Osteoblast (primary cell): ENCODE results near the gene COL7A1. TPM values are rescaled to one million over a fixed set of nuclear protein-coding genes. Genes with fewer than 3 reads are reported as not detected.
A peak's percentile ranks its signal among the peaks of the same experiment; 100 is the strongest.

ENCODE experiments used
- DNase-seq: peaks from one replicate; pipeline ENCODE4 v3.0.0; 2011; ENCODE audit warnings: low spot score, mixed read lengths; ENCODE audit not compliant: insufficient read length; ENCODE audit errors: missing footprints
- H2AFZ ChIP-seq: 2 replicates; pipeline ENCODE4 v1.6.0; 2011; ENCODE audit warnings: mild to moderate bottlenecking, low read length
- H3K27ac ChIP-seq: 2 replicates; pipeline ENCODE4 v1.5.1; 2011; ENCODE audit warnings: mild to moderate bottlenecking, low read depth, low read length, moderate library complexity
- H3K27me3 ChIP-seq: 2 replicates; pipeline ENCODE4 v1.6.0; 2012; ENCODE audit warnings: mild to moderate bottlenecking, control low read depth, inconsistent platforms, low read length, moderate library complexity; ENCODE audit not compliant: insufficient read depth
- H3K36me3 ChIP-seq: 2 replicates; pipeline ENCODE4 v1.5.1; 2011; ENCODE audit warnings: mild to moderate bottlenecking, low read length, control low read depth, moderate library complexity; ENCODE audit not compliant: insufficient read depth
- H3K4me1 ChIP-seq: 2 replicates; pipeline ENCODE4 v1.5.1; 2011; ENCODE audit warnings: mild to moderate bottlenecking, low read length, control low read depth, moderate library complexity; ENCODE audit not compliant: insufficient read depth
- H3K4me2 ChIP-seq: 2 replicates; pipeline ENCODE4 v1.6.0; 2011; ENCODE audit warnings: mild to moderate bottlenecking, low read length; ENCODE audit not compliant: insufficient read depth
- H3K4me3 ChIP-seq: fragments of 200-600 bp; sonication (generic); 3 replicates; pipeline ENCODE4 v1.5.1; 2012; ENCODE audit warnings: mild to moderate bottlenecking, low read length, inconsistent platforms; ENCODE audit not compliant: insufficient read depth
- H3K79me2 ChIP-seq: 2 replicates; pipeline ENCODE4 v1.6.0; 2012; ENCODE audit warnings: mild to moderate bottlenecking, low read length, control low read depth, inconsistent platforms; ENCODE audit not compliant: insufficient read depth
- H3K9me3 ChIP-seq: 2 replicates; pipeline ENCODE4 v1.5.1; 2011; ENCODE audit warnings: low read depth, low read length, control low read depth
- H4K20me1 ChIP-seq: 2 replicates; pipeline ENCODE4 v1.6.0; 2012; ENCODE audit warnings: mild to moderate bottlenecking, low read length, control low read depth; ENCODE audit not compliant: insufficient read depth
- total RNA-seq: library from RNA; depleted of rRNA; stranded (reverse); fragments of >200 nt; gene quantifications from 2 replicates; pipeline ENCODE4 v1.2.3, GENCODE V29; 2012
- TF ChIP-seq, protein P1 (sequence below): IDR thresholded peaks from 2 replicates; pipeline ENCODE4 v1.5.1; 2011; ENCODE audit warnings: mild to moderate bottlenecking, low read depth, low read length, moderate library complexity; ENCODE audit errors: extremely low read depth

Gene COL7A1
- total RNA-seq, 1 donor, result 21.4 TPM

- Histone ChIP-seq H3K27me3 (no peaks in the 10 kb centered on the region), H4K20me1 (peaks cover 9% of the 10 kb centered on the region), H3K4me3 (peak within 1 kb of the TSS; percentile 97), H2AFZ (peak within 1 kb of the TSS; percentile 95), H3K79me2 (peaks cover 38% of the 10 kb centered on the region), H3K4me1 (peaks cover 15% of the 10 kb centered on the region), H3K4me2 (peak within 1 kb of the TSS; percentile 94), H3K27ac (peak within 1 kb of the TSS; percentile 65), H3K9me3 (no peaks in the 10 kb centered on the region), H3K36me3 (peaks cover 20% of the 10 kb centered on the region)
- TF ChIP-seq, protein P1, sequence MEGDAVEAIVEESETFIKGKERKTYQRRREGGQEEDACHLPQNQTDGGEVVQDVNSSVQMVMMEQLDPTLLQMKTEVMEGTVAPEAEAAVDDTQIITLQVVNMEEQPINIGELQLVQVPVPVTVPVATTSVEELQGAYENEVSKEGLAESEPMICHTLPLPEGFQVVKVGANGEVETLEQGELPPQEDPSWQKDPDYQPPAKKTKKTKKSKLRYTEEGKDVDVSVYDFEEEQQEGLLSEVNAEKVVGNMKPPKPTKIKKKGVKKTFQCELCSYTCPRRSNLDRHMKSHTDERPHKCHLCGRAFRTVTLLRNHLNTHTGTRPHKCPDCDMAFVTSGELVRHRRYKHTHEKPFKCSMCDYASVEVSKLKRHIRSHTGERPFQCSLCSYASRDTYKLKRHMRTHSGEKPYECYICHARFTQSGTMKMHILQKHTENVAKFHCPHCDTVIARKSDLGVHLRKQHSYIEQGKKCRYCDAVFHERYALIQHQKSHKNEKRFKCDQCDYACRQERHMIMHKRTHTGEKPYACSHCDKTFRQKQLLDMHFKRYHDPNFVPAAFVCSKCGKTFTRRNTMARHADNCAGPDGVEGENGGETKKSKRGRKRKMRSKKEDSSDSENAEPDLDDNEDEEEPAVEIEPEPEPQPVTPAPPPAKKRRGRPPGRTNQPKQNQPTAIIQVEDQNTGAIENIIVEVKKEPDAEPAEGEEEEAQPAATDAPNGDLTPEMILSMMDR, result peak; percentile 62
- peak; percentile 99 for DNase-seq
Observed at GRCh38 chr3:48609088-48610005, 14.2 kb upstream of the COL7A1 start, which contains the start of gene UQCRC1. UQCRC1 (minus strand) TSS chr3:48609646; CDS start chr3:48609620, 26 bp downstream.

- H3K4me1 ChIP-seq, result peaks cover 9% of the 10 kb centered on the region
- peaks cover 37% of the 10 kb centered on the region for H3K36me3 ChIP-seq
- peaks cover 15% of the 10 kb centered on the region for H4K20me1 ChIP-seq
- no peak overlapping the region for H3K4me3 ChIP-seq
- DNase-seq, result peak; percentile 19
- no peaks in the 10 kb centered on the region for H3K9me3 ChIP-seq
- no peak overlapping the region for H3K27ac ChIP-seq
- no peak overlapping the region for H3K4me2 ChIP-seq
- TF ChIP-seq, protein P1, result no peak
- H3K79me2 ChIP-seq, result peaks cover 40% of the 10 kb centered on the region
- H3K27me3 ChIP-seq, result no peaks in the 10 kb centered on the region
- H2AFZ ChIP-seq, result no peak overlapping the region
Observed at GRCh38 chr3:48607519-48607918, 12.4 kb upstream of the COL7A1 start.

DNA sequence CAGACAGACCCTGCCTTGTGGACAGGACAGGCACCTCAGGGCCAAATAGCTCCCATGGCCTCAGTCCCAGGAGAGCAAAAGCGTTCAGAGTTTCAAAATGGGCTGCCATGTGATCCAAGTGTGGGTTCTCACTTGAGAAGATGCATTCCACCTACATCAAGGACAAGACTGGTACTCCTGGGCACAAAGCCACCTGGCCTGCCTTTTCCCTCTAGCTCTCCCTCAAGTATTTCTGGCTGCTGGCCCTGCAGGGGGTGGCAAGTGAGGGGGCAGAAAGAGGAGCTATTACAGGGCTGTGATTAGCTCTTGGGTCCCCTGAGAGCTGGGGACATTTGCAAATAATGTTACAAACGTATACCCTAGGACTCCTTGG is 6.5 kb upstream of the COL7A1 start:
- Histone ChIP-seq H3K27me3 (no peaks in the 10 kb centered on the region), H3K36me3 (peaks cover 80% of the 10 kb centered on the region), H3K79me2 (peaks cover 17% of the 10 kb centered on the region), H3K4me3 (no peak overlapping the region), H4K20me1 (peaks cover 27% of the 10 kb centered on the region), H2AFZ (no peak overlapping the region), H3K27ac (no peak overlapping the region), H3K4me1 (peaks cover 22% of the 10 kb centered on the region), H3K4me2 (no peak overlapping the region), H3K9me3 (no peaks in the 10 kb centered on the region)
- DNase-seq, result peak; percentile 53
- TF ChIP-seq, protein P1, result no peak
